Natural killer cell (primary cell): Measurements from ENCODE around the gene DHRS1. TPM values are rescaled to one million over a fixed set of nuclear protein-coding genes. Genes with fewer than 3 reads are reported as not detected.

Experiments used
- total RNA-seq, 4 donors: library from RNA; stranded (reverse); fragments of 120-200 nt in 1 of 4; gene quantifications; one replicate each; pipeline versions ENCODE4 v1.2.3 to v1.2.4, GENCODE V29; 2013 to 2022

DHRS1 gene
- total RNA-seq, 3 donors from 2014 or later (not counting 1 experiment from before 2014, with no cell fraction given) = 39.8 to 59.0 (median 43.3) TPM

Other genes starting within 250 kb of the DHRS1 start
- gene CARMIL3, start 247.8 kb downstream of the DHRS1 start, total RNA-seq = 10 to 100 TPM; 17.8 to 28.6 (median 18.6) TPM
- not detected for gene CPNE6, start 228.2 kb downstream of the DHRS1 start, total RNA-seq
- 10 to 100 TPM in 2 of 3 donors, 1 to 10 TPM in 1; 9.8 to 13.8 (median 12.3) TPM for gene PCK2, start 205.5 kb downstream of the DHRS1 start, total RNA-seq
- 10 to 100 TPM; 77.5 to 99.3 (median 96.3) TPM for gene DCAF11, start 185.0 kb downstream of the DHRS1 start, total RNA-seq
- gene NRL, start 184.8 kb downstream of the DHRS1 start, total RNA-seq = 1 to 10 TPM in 2 of 3 donors, under 1 TPM in 1; 0.78 to 3.3 (median 2.8) TPM
- 1 to 10 TPM in 2 of 3 donors, under 1 TPM in 1; 0.80 to 2.8 (median 2.3) TPM for gene FITM1, start 169.1 kb downstream of the DHRS1 start, total RNA-seq
- 100 to 1,000 TPM; 315 to 345 (median 318) TPM for gene PSME1, start 163.6 kb downstream of the DHRS1 start, total RNA-seq
- gene EMC9, start 158.2 kb downstream of the DHRS1 start, total RNA-seq = 10 to 100 TPM in 2 of 3 donors, 1 to 10 TPM in 1; 9.3 to 12.3 (median 12.0) TPM
- 100 to 1,000 TPM; 193 to 237 (median 234) TPM for gene PSME2, start 153.2 kb downstream of the DHRS1 start, total RNA-seq
- 100 to 1,000 TPM in 2 of 3 donors, 10 to 100 TPM in 1; 96.9 to 134 (median 125) TPM for gene RNF31, start 152.3 kb downstream of the DHRS1 start, total RNA-seq
- 100 to 1,000 TPM; 178 to 348 (median 319) TPM for gene IRF9, start 138.5 kb downstream of the DHRS1 start, total RNA-seq
- 100 to 1,000 TPM in 2 of 3 donors, 10 to 100 TPM in 1; 77.7 to 138 (median 103) TPM for gene REC8, start 127.7 kb downstream of the DHRS1 start, total RNA-seq
- gene IPO4, start 111.0 kb downstream of the DHRS1 start, total RNA-seq = 10 to 100 TPM; 46.2 to 61.5 (median 51.9) TPM
- 10 to 100 TPM; 15.2 to 32.1 (median 28.7) TPM for gene TM9SF1, start 104.3 kb downstream of the DHRS1 start, total RNA-seq
- 1 to 10 TPM; 1.3 to 2.9 (median 1.5) TPM for gene TSSK4, start 94.1 kb downstream of the DHRS1 start, total RNA-seq
- 100 to 1,000 TPM; 105 to 118 (median 115) TPM for gene CHMP4A, start 86.3 kb downstream of the DHRS1 start, total RNA-seq
- gene MDP1, start 83.7 kb downstream of the DHRS1 start, total RNA-seq = 1 to 10 TPM; 4.0 to 6.1 (median 5.5) TPM
- gene NEDD8, start 67.4 kb downstream of the DHRS1 start, total RNA-seq = 100 to 1,000 TPM in 1 of 3 donors, 10 to 100 TPM in 2; 93.6 to 109 (median 95.9) TPM
- 10 to 100 TPM; 46.5 to 63.3 (median 53.3) TPM for gene GMPR2, start 66.9 kb downstream of the DHRS1 start, total RNA-seq
- 100 to 1,000 TPM; 158 to 269 (median 176) TPM for gene TINF2, start 57.2 kb downstream of the DHRS1 start, total RNA-seq
- gene TGM1, start 36.6 kb downstream of the DHRS1 start, total RNA-seq = 1 to 10 TPM; 1.7 to 4.9 (median 4.7) TPM
- 10 to 100 TPM; 72.9 to 95.1 (median 88.5) TPM for gene RABGGTA, start 28.2 kb downstream of the DHRS1 start, total RNA-seq
- gene NOP9, start 70 bp upstream of the DHRS1 start, total RNA-seq = 10 to 100 TPM; 34.9 to 47.8 (median 39.2) TPM
- gene CIDEB, start 8.2 kb upstream of the DHRS1 start, total RNA-seq = 10 to 100 TPM; 40.0 to 59.6 (median 46.6) TPM
- 10 to 100 TPM; 27.6 to 40.5 (median 37.4) TPM for gene LTB4R2, start 10.4 kb upstream of the DHRS1 start, total RNA-seq
- 10 to 100 TPM; 33.5 to 55.7 (median 49.7) TPM for gene LTB4R, start 11.7 kb upstream of the DHRS1 start, total RNA-seq
- gene ADCY4, start 35.3 kb upstream of the DHRS1 start, total RNA-seq = 10 to 100 TPM in 2 of 3 donors, 1 to 10 TPM in 1; 9.8 to 17.6 (median 11.3) TPM
- gene RIPK3, start 40.2 kb upstream of the DHRS1 start, total RNA-seq = 10 to 100 TPM; 36.1 to 58.2 (median 45.5) TPM
- not detected for gene NFATC4, start 68.4 kb upstream of the DHRS1 start, total RNA-seq
- gene NYNRIN, start 99.2 kb upstream of the DHRS1 start, total RNA-seq = under 1 TPM; 0.23 to 0.53 (median 0.42) TPM
- gene CBLN3, start 129.9 kb upstream of the DHRS1 start, total RNA-seq = 1 to 10 TPM in 2 of 3 donors, under 1 TPM in 1; 0.75 to 1.5 (median 1.1) TPM
- gene KHNYN, start 130.2 kb upstream of the DHRS1 start, total RNA-seq = 100 to 1,000 TPM; 106 to 141 (median 116) TPM
- 100 to 1,000 TPM in 2 of 3 donors, 10 to 100 TPM in 1; 97.1 to 106 (median 100) TPM for gene SDR39U1, start 143.0 kb upstream of the DHRS1 start, total RNA-seq
- under 1 TPM in 1 of 3 donors, not detected in 2; 0.63 TPM for gene CMA1, start 208.5 kb upstream of the DHRS1 start, total RNA-seq